Chondrocyte (in vitro differentiated cells): Measurements from ENCODE around the gene MYO7A. TPM values are rescaled to one million over a fixed set of nuclear protein-coding genes. Genes with fewer than 3 reads are reported as not detected.

Experiments
- DNase-seq: peaks from one replicate; pipeline ENCODE4 v3.0.0; 2021; ENCODE audit warnings: mixed read lengths, low spot score
- H3K27ac Mint-ChIP-seq: one replicate; pipeline ENCODE4 v1.8.0; 2021; ENCODE audit warnings: mild to moderate bottlenecking, moderate library complexity, mixed read lengths; ENCODE audit not compliant: unreplicated experiment
- H3K27me3 Mint-ChIP-seq: 2 replicates; pipeline ENCODE4 v1.8.0; 2021; ENCODE audit warnings: low read depth, mixed read lengths
- H3K36me3 Mint-ChIP-seq: 2 replicates; pipeline ENCODE4 v1.8.0; 2021; ENCODE audit warnings: low read depth, mixed read lengths
- H3K4me1 Mint-ChIP-seq: 2 replicates; pipeline ENCODE4 v1.8.0; 2021; ENCODE audit warnings: low read depth, mild to moderate bottlenecking, mixed read lengths
- H3K4me3 Mint-ChIP-seq: one replicate; pipeline ENCODE4 v1.8.0; 2021; ENCODE audit warnings: mild to moderate bottlenecking, moderate library complexity, mixed read lengths; ENCODE audit not compliant: unreplicated experiment
- H3K9me3 Mint-ChIP-seq: 2 replicates; pipeline ENCODE4 v1.8.0; 2021; ENCODE audit warnings: low read depth, mixed read lengths
- CTCF ChIP-seq: fragments of 200-600 bp; sonication (generic); IDR thresholded peaks from 2 replicates; pipeline ENCODE4 v1.5.0; 2021; ENCODE audit warnings: antibody characterized with exemption, mild to moderate bottlenecking, moderate library complexity
- total RNA-seq: library from RNA; stranded (reverse); gene quantifications from 3 replicates; pipeline ENCODE4 v1.2.1, GENCODE V29; 2021

The MYO7A gene
- total RNA-seq, 1 donor from 2014 or later = not detected

- no peak for TF ChIP-seq CTCF
- no peak overlapping the region for H3K4me3 Mint-ChIP-seq
- H3K27ac Mint-ChIP-seq = no peak overlapping the region
- H3K36me3 Mint-ChIP-seq = peaks cover 2% of the 10 kb centered on the region
- peak; percentile 83 for DNase-seq
- no peaks in the 10 kb centered on the region for H3K27me3 Mint-ChIP-seq
- peaks cover 8% of the 10 kb centered on the region for H3K9me3 Mint-ChIP-seq
- peaks cover 3% of the 10 kb centered on the region for H3K4me1 Mint-ChIP-seq
Observed at GRCh38 chr11:77082838-77083565, 45.0 kb upstream of the MYO7A start.

- Mint-ChIP-seq H3K9me3 (peaks cover 2% of the 10 kb centered on the region), H3K27me3 (no peaks in the 10 kb centered on the region), H3K27ac (no peak overlapping the region), H3K4me1 (peaks cover 3% of the 10 kb centered on the region), H3K36me3 (no peaks in the 10 kb centered on the region), H3K4me3 (no peak overlapping the region)
- TF ChIP-seq CTCF = no peak
- no peak for DNase-seq
Observed at GRCh38 chr11:77083566-77084245, 44.3 kb upstream of the MYO7A start.

- no peaks in the 10 kb centered on the region for H3K9me3 Mint-ChIP-seq
- H3K27ac Mint-ChIP-seq = no peak overlapping the region
- H3K4me3 Mint-ChIP-seq = no peak overlapping the region
- H3K36me3 Mint-ChIP-seq = no peaks in the 10 kb centered on the region
- H3K27me3 Mint-ChIP-seq = no peaks in the 10 kb centered on the region
- H3K4me1 Mint-ChIP-seq = peaks cover 3% of the 10 kb centered on the region
- no peak for TF ChIP-seq CTCF
- DNase-seq = peak; percentile 82
Observed at GRCh38 chr11:77084581-77085191, 43.4 kb upstream of the MYO7A start.

- Mint-ChIP-seq H3K4me1 (peaks cover 3% of the 10 kb centered on the region), H3K27ac (no peak overlapping the region), H3K4me3 (no peak overlapping the region), H3K36me3 (no peaks in the 10 kb centered on the region), H3K27me3 (no peaks in the 10 kb centered on the region), H3K9me3 (no peaks in the 10 kb centered on the region)
- peak; percentile 41 for DNase-seq
- no peak for TF ChIP-seq CTCF
Observed at GRCh38 chr11:77085652-77086051, 42.4 kb upstream of the MYO7A start.
